Heart left ventricle (tissue), 16 donors: ENCODE results near the gene EPYC. TPM values are rescaled to one million over a fixed set of nuclear protein-coding genes. Genes with fewer than 3 reads are reported as not detected.

ENCODE experiments used
- ATAC-seq, 4 donors: fragments of 200-7000 bp; cut with Tn5 transposase; one replicate each; pipeline ENCODE4 v1.9.1; 2020 to 2022; ENCODE audit warnings: moderate library complexity in 4 of 4, mild to moderate bottlenecking in 3 of 4, moderate number of reproducible peaks in 1 of 4
- DNase-seq, 5 donors: peaks; one replicate each; pipeline ENCODE4 v3.0.0-alpha.2; 2020
- H3K27ac ChIP-seq, 12 donors: fragments of 200-600 bp; sonication (generic) in 4 of 12; one replicate each; pipeline versions ENCODE4 v1.5.0 to v1.8.0; 2016 to 2022; ENCODE audit warnings: mild to moderate bottlenecking in 2 of 12
- H3K27me3 ChIP-seq, 9 donors: fragments of 200-600 bp; sonication (generic) in 2 of 9; one replicate each; pipeline versions ENCODE4 v1.5.1 to v1.8.0; 2016 to 2022; ENCODE audit warnings: mild to moderate bottlenecking in 3 of 9
- H3K36me3 ChIP-seq, 9 donors: fragments of 200-600 bp; sonication (generic) in 2 of 9; one replicate each; pipeline versions ENCODE4 v1.5.0 to v1.8.0; 2018 to 2022; ENCODE audit warnings: mild to moderate bottlenecking in 2 of 9
- H3K4me1 ChIP-seq, 12 donors: fragments of 200-600 bp; sonication (generic) in 4 of 12; one replicate each; pipeline versions ENCODE4 v1.5.0 to v1.8.0; 2016 to 2022; ENCODE audit warnings: mild to moderate bottlenecking in 3 of 12
- H3K4me3 ChIP-seq, 12 donors: fragments of 200-600 bp; sonication (generic) in 4 of 12; one replicate each; pipeline versions ENCODE4 v1.5.0 to v1.8.0; 2017 to 2022; ENCODE audit warnings: mild to moderate bottlenecking in 9 of 12, moderate library complexity in 4 of 12
- H3K9me3 ChIP-seq, 12 donors: fragments of 200-600 bp; sonication (generic) in 4 of 12; one replicate each; pipeline versions ENCODE4 v1.5.0 to v1.8.0; 2016 to 2022; ENCODE audit warnings: mild to moderate bottlenecking in 1 of 12
- POLR2A ChIP-seq, 2 donors: fragments of 450-650 bp; IDR thresholded peaks; one replicate each; pipeline ENCODE4 v1.6.1; 2017; ENCODE audit warnings: antibody characterized with exemption in 2 of 2, mild to moderate bottlenecking in 2 of 2, moderate library complexity in 2 of 2
- WGBS, 4 donors: extraction: QIAGEN DNeasy Blood & Tissue Kit in 2 of 4; methylation state at CpG; one replicate each; pipeline versions ENCODE4 v1.1.5 to v1.1.7; 2013 to 2018; 5-methylcytosine and 5-hydroxymethylcytosine counted together
- intact Hi-C, 10 donors: fragments of 100-400 bp; cut with DNase I; formaldehyde crosslinking; loops; one replicate each; pipeline versions ENCODE4 v1.11.1 to v1.14.2; 2022
- polyA plus RNA-seq, 2 donors: library from polyadenylated mRNA; stranded (reverse); fragments of 200-250 nt; gene quantifications; one replicate each; pipeline ENCODE4 v1.2.3, GENCODE V29; 2013
- total RNA-seq, 9 donors: library from RNA; depleted of rRNA in 2 of 9; stranded (reverse); fragments of >200 nt in 2 of 9; fragmentation: NEBNext Ultra II Directional in 3 of 9; extraction: Animal tissue kit (Norgen Biotek cat#: 25700) in 3 of 9; gene quantifications; one replicate each; pipeline versions ENCODE4 v1.1.0 to v1.2.4, GENCODE V29; 2016 to 2023
- TF ChIP-seq, protein P1 (sequence below), 12 donors: fragments of 200-600 bp; sonication (generic) in 4 of 12; IDR thresholded peaks; one replicate each; pipeline versions ENCODE4 v1.5.0 to v1.8.0; 2018 to 2022; ENCODE audit warnings: antibody characterized with exemption in 12 of 12, mild to moderate bottlenecking in 5 of 12
- donor health status: ischemic (EF 13 %, LVEDD 7.1; RV severe dilation, severe dysfunction).
- donor health status: healthy with polysubstance abuse.
- donor health status: DM: no; HTN: yes; CAD: no.
- donor health status: DM: no; HTN: no; CAD: no.
- donor health status: ischemic (EF 25% LVEDD 6.9; RV normal size, moderate dysfunction).
- donor health status: ischemic (EF 25% LVEDD 5.7; RV mildly dilated, moderate dysfunction).
- donor health status: healthy.
- donor health status: DM: yes; HTN: yes; CAD: no.
- donor health status: ischemic (EF 35%, LVEDD 5.7; RV mildly dilated, moderate dysfunction).
- donor health status: nonischemic (EF 11% LVEDD 7.7; RV severe dilation, severe dysfunction).
- donor health status: DM: yes; HTN: yes; CAD: no.
- donor health status: PGD.
- donor health status: ischemic (EF 29% LVEDD 5.4; RV normal size, mild dysfunction).
- donor health status: nonischemic (EF 23%, LVEDD 6.1; RV moderate dilation, normal function).

The EPYC gene
- total and polyA plus RNA-seq, 11 donors = not detected

DNA sequence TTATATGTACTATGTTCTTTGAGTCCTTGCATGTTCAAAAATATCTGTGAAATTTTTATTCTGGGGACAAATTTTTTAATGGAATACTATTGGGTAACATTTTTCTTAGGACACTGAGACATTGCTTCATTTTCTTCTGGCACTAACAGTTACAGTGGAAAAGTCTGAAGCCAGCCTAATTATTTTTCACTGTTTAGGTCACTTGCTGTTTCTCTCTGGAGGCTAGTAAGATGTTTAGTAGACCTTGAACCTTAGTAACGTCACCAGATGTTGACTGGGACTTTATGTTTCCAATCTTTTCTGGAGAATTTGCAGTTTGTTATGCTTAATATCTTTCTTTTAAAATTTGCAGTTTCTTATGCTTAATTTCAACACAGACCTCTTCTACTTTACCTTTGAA lies 12.3 kb upstream of the EPYC start:
- WGBS, 4 donors = 72 to 89% (median 79%) methylated on average over 1 of the region's 1 CpG
- H3K27me3 ChIP-seq = no peaks in the 10 kb centered on the region
- no peaks in the 10 kb centered on the region for H3K36me3 ChIP-seq
- TF ChIP-seq, protein P1, sequence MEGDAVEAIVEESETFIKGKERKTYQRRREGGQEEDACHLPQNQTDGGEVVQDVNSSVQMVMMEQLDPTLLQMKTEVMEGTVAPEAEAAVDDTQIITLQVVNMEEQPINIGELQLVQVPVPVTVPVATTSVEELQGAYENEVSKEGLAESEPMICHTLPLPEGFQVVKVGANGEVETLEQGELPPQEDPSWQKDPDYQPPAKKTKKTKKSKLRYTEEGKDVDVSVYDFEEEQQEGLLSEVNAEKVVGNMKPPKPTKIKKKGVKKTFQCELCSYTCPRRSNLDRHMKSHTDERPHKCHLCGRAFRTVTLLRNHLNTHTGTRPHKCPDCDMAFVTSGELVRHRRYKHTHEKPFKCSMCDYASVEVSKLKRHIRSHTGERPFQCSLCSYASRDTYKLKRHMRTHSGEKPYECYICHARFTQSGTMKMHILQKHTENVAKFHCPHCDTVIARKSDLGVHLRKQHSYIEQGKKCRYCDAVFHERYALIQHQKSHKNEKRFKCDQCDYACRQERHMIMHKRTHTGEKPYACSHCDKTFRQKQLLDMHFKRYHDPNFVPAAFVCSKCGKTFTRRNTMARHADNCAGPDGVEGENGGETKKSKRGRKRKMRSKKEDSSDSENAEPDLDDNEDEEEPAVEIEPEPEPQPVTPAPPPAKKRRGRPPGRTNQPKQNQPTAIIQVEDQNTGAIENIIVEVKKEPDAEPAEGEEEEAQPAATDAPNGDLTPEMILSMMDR (IDR thresholded peaks at IDR 0.05) = no peak
- TF ChIP-seq POLR2A (IDR thresholded peaks at IDR 0.05) = no peak
- ATAC-seq (peak in 3 of 4 donors; percentile 39 to 80 (median 69)), DNase-seq (no peak)
- H3K4me1 ChIP-seq = peaks cover 0 to 3% (median 0%) of the 10 kb centered on the region in 12 donors
- peak overlapping the region in 5 of 12 donors; percentile 9 to 70 (median 53) for H3K27ac ChIP-seq
- H3K4me3 ChIP-seq = no peak overlapping the region
- intact Hi-C loops = no loop called here
- H3K9me3 ChIP-seq = peaks cover 0 to 11% (median 0%) of the 10 kb centered on the region in 12 donors

DNA sequence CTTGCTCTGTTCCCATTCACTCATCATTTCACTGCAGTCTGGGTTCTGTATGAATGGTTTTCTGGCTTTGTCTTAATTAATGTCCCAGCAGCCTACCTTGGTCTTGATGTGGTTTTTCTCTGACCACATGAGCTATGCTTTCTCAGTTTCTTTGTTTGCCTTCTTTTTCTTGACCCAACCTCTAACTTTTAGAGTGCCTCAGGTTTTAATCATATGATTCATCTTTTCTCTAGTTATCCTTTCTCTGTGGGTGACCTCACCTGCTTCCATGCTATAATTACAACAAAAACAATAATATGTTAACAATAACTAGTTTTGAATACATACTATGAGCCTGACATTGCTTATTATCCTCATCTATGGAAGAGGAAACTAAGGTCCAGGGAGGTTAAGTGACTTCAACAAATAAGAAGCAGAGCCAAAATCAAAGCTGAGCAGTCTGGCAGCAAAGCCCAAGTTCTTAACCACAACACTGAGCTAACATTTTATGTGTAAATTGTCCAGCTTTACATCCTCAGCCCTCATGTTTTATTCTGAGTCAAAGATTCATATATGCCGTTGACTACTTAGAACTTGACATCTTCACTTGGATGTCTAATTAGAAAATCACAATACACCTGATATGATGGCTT lies 4.7 kb upstream of the EPYC start:
- ATAC-seq = no peak
- no peak for TF ChIP-seq POLR2A (IDR thresholded peaks at IDR 0.05)
- TF ChIP-seq, protein P1 (IDR thresholded peaks at IDR 0.05) = no peak
- intact Hi-C loops = no loop called here

DNA sequence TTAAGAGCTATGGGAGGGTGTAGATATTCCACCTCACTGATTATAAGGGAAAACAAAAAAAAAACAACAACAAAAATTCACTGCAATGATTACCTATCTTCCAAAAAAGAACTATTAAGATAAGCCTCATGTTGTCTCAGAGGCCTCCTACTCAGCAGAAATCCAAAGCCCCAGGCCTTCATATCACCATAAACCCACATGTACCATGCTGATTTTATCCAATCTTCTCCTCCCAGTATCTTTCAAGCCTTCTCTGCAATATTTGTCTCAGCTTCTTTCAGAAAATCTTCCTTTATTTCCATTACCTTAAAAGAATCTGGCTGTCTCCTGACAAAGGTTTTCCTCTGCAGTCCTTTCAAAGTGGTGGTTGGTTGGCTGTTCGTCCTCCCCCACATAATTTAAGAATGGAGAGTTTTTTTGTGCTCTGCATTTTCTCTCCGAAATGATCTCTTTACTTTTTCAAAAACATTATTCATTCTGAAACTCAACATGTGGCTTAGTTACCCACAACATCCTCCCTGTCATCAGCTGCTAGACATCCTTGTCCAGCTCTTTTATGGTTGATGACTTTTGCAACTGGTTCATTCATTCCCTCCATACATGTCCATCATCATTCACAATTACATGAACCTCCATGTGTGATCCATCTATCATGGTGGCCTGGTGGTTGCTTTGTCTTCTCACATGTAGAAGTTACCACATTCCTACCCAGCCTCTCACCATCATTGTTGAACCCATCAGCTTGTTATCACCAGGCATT lies 2.9 kb upstream of the EPYC start:
- intact Hi-C loops = no loop called here
- Histone ChIP-seq H3K27ac (no peak overlapping the region), H3K4me1 (no peaks in the 10 kb centered on the region), H3K27me3 (no peaks in the 10 kb centered on the region), H3K36me3 (no peaks in the 10 kb centered on the region), H3K4me3 (no peak overlapping the region), H3K9me3 (no peaks in the 10 kb centered on the region)
- 74 to 88% (median 79%) methylated on average over 2 of the region's 2 CpGs for WGBS, 4 donors
- TF ChIP-seq, protein P1 (IDR thresholded peaks at IDR 0.05) = no peak
- TF ChIP-seq POLR2A (IDR thresholded peaks at IDR 0.05) = no peak
- DNase-seq = no peak
- no peak for ATAC-seq

More for the DNA sequence above, 4.7 kb upstream of the EPYC start:
- Histone ChIP-seq H3K4me3 (no peak overlapping the region), H3K4me1 (no peaks in the 10 kb centered on the region), H3K27ac (no peak overlapping the region), H3K9me3 (no peaks in the 10 kb centered on the region), H3K27me3 (no peaks in the 10 kb centered on the region), H3K36me3 (no peaks in the 10 kb centered on the region)
- 58 to 90% (median 81%) methylated on average over 1 of the region's 1 CpG for WGBS, 4 donors
- DNase-seq = no peak

DNA sequence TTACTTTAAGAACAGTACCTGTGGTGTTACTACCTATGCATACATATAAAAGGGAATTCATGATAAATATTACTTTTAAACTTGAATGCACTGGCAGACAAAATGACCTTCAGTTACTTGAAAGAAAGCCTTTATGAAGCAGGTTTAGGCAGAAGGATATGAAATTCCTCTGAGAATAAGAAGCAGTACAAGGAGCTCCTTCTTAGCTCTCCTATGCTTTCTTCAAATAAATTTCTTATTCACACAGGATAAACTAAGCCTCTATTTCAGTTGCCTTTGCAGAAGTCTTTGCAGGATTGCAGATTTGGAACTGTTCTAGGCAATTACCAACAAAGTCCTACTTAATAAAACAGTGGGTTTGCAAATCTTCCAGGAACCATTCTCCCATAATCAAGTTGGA lies 1.0 kb downstream of the EPYC start:
- no peak overlapping the region for H3K4me3 ChIP-seq
- intact Hi-C loops = no loop called here
- no peak for ATAC-seq
- H3K4me1 ChIP-seq = no peaks in the 10 kb centered on the region
- no peak for DNase-seq
- TF ChIP-seq, protein P1 (IDR thresholded peaks at IDR 0.05) = no peak
- no peak for TF ChIP-seq POLR2A (IDR thresholded peaks at IDR 0.05)
- no peaks in the 10 kb centered on the region for H3K36me3 ChIP-seq
- no peak overlapping the region for H3K27ac ChIP-seq
- H3K9me3 ChIP-seq = no peaks in the 10 kb centered on the region
- H3K27me3 ChIP-seq = no peaks in the 10 kb centered on the region
